CD4-positive, CD25-positive, alpha-beta regulatory T cell (primary cell): ENCODE measurements around the gene ADAMTSL5. TPM values are rescaled to one million over a fixed set of nuclear protein-coding genes. Genes with fewer than 3 reads are reported as not detected.
"Not testable (repeated sequence)": the region's sequence is repeated elsewhere in the genome, so short reads cannot be mapped to it uniquely, and the experiment has no call there.

ENCODE experiments used
- ATAC-seq, 2 donors: fragments of 150-1000 bp; cut with Tn5 transposase; one replicate each; pipeline ENCODE4 v1.10.0; 2021; ENCODE audit warnings: low read depth in 2 of 2, moderate number of reproducible peaks in 2 of 2, moderate library complexity in 1 of 2
- DNase-seq, 3 donors: peaks; one replicate each; pipeline versions ENCODE4 v3.0.0 to v3.0.0-alpha.2; 2012 to 2022; ENCODE audit warnings: mixed read lengths in 1 of 3
- H3K27ac ChIP-seq: one replicate; pipeline ENCODE4 v1.7.0; 2013; ENCODE audit warnings: mild to moderate bottlenecking, low read length; ENCODE audit not compliant: insufficient read depth, poor library complexity, severe bottlenecking
- H3K27me3 ChIP-seq: one replicate; pipeline ENCODE4 v1.7.0; 2013; ENCODE audit warnings: low read length; ENCODE audit not compliant: control insufficient read depth, insufficient read depth
- H3K36me3 ChIP-seq: one replicate; pipeline ENCODE4 v1.7.0; 2013; ENCODE audit warnings: mild to moderate bottlenecking, low read length, moderate library complexity; ENCODE audit not compliant: control insufficient read depth, insufficient read depth
- H3K4me1 ChIP-seq: 2 replicates; pipeline ENCODE4 v1.7.0; 2013; ENCODE audit warnings: mild to moderate bottlenecking, low read length; ENCODE audit not compliant: insufficient read depth, control insufficient read depth, poor library complexity, severe bottlenecking
- H3K4me3 ChIP-seq: one replicate; pipeline ENCODE4 v1.7.0; 2013; ENCODE audit warnings: low read depth, mild to moderate bottlenecking, low read length, moderate library complexity
- H3K9me3 ChIP-seq, 2 experiments: 1 replicate in 1 of 2; 2 replicates in 1 of 2; pipeline ENCODE4 v1.7.0; 2013; ENCODE audit warnings: low read length in 2 of 2, mild to moderate bottlenecking in 1 of 2, moderate library complexity in 1 of 2; ENCODE audit not compliant: control insufficient read depth in 2 of 2
- H3K27ac Mint-ChIP-seq, 3 donors: one replicate each; pipeline ENCODE4 v1.8.0; 2020 to 2022; ENCODE audit warnings: mild to moderate bottlenecking in 3 of 3, mixed read lengths in 3 of 3, moderate library complexity in 2 of 3
- H3K27me3 Mint-ChIP-seq: one replicate; pipeline ENCODE4 v1.8.0; 2022; ENCODE audit warnings: mild to moderate bottlenecking, mixed read lengths
- H3K36me3 Mint-ChIP-seq: one replicate; pipeline ENCODE4 v1.8.0; 2020; ENCODE audit warnings: mixed read lengths
- H3K4me1 Mint-ChIP-seq, 4 donors: one replicate each; pipeline ENCODE4 v1.8.0; 2020 to 2022; ENCODE audit warnings: mixed read lengths in 4 of 4, mild to moderate bottlenecking in 1 of 4
- H3K4me3 Mint-ChIP-seq, 4 donors: one replicate each; pipeline ENCODE4 v1.8.0; 2020 to 2022; ENCODE audit warnings: mild to moderate bottlenecking in 4 of 4, mixed read lengths in 4 of 4, moderate library complexity in 3 of 4
- H3K9me3 Mint-ChIP-seq, 7 donors: one replicate each; pipeline ENCODE4 v1.8.0; 2020 to 2022; ENCODE audit warnings: mixed read lengths in 7 of 7, mild to moderate bottlenecking in 3 of 7, moderate library complexity in 2 of 7
- polyA plus RNA-seq, 4 donors: library from polyadenylated mRNA; unstranded; fragments of 300-500 nt; fragmentation: Illumina TruSeq; gene quantifications; one replicate each; pipeline ENCODE4 v1.2.3, GENCODE V29; 2021
- total RNA-seq: library from RNA; stranded (reverse); gene quantifications from one replicate; pipeline ENCODE4 v1.2.3, GENCODE V29; 2022

Gene ADAMTSL5
- total and polyA plus RNA-seq, 5 donors from 2014 or later = 0.29 to 3.3 (median 2.1) TPM

- no peak overlapping the region for H3K27ac ChIP-seq
- Mint-ChIP-seq H3K4me1 (no peaks in the 10 kb centered on the region), H3K27ac (peak overlapping the region in 1 of 3 donors; percentile 90), H3K9me3 (no peaks in the 10 kb centered on the region), H3K4me3 (no peak overlapping the region), H3K27me3 (no peaks in the 10 kb centered on the region), H3K36me3 (no peaks in the 10 kb centered on the region)
- ATAC-seq = no peak
- no peak overlapping the region for H3K4me3 ChIP-seq
- no peaks in the 10 kb centered on the region for H3K4me1 ChIP-seq
- H3K36me3 ChIP-seq = no peaks in the 10 kb centered on the region
- no peaks in the 10 kb centered on the region for H3K27me3 ChIP-seq
- no peaks in the 10 kb centered on the region for H3K9me3 ChIP-seq
- no peak for DNase-seq
These were observed 40.6 kb upstream of the ADAMTSL5 start for GRCh38 chr19:1553415-1553814.

- Histone ChIP-seq H3K36me3 (no peaks in the 10 kb centered on the region), H3K9me3 (no peaks in the 10 kb centered on the region), H3K27me3 (no peaks in the 10 kb centered on the region), H3K4me1 (no peaks in the 10 kb centered on the region), H3K27ac (no peak overlapping the region), H3K4me3 (no peak overlapping the region)
- H3K9me3 Mint-ChIP-seq = no peaks in the 10 kb centered on the region
- H3K36me3 Mint-ChIP-seq = no peaks in the 10 kb centered on the region
- H3K4me3 Mint-ChIP-seq = no peak overlapping the region
- H3K4me1 Mint-ChIP-seq = peaks cover 0 to 3% (median under 1%) of the 10 kb centered on the region in 4 donors
- DNase-seq = no peak
- H3K27ac Mint-ChIP-seq = no peak overlapping the region
- peaks cover 5% of the 10 kb centered on the region for H3K27me3 Mint-ChIP-seq
- ATAC-seq = no peak
These were observed 38.5 kb upstream of the ADAMTSL5 start for GRCh38 chr19:1551068-1552040.

GRCh38 chr19:1549332-1549945, 36.6 kb upstream of the ADAMTSL5 start:
- H3K27me3 Mint-ChIP-seq = peaks cover 18% of the 10 kb centered on the region
- DNase-seq (no peak), ATAC-seq (no peak)
- H3K36me3 ChIP-seq = no peaks in the 10 kb centered on the region
- H3K9me3 ChIP-seq = no peaks in the 10 kb centered on the region
- H3K4me3 ChIP-seq = no peak overlapping the region
- H3K36me3 Mint-ChIP-seq = no peaks in the 10 kb centered on the region
- H3K4me3 Mint-ChIP-seq = no peak overlapping the region
- H3K4me1 ChIP-seq = no peaks in the 10 kb centered on the region
- peaks cover 2% of the 10 kb centered on the region for H3K27me3 ChIP-seq
- peaks cover 0 to 9% (median 3%) of the 10 kb centered on the region in 4 donors for H3K4me1 Mint-ChIP-seq
- no peak overlapping the region for H3K27ac Mint-ChIP-seq
- H3K9me3 Mint-ChIP-seq = no peaks in the 10 kb centered on the region
- H3K27ac ChIP-seq = no peak overlapping the region

DNA sequence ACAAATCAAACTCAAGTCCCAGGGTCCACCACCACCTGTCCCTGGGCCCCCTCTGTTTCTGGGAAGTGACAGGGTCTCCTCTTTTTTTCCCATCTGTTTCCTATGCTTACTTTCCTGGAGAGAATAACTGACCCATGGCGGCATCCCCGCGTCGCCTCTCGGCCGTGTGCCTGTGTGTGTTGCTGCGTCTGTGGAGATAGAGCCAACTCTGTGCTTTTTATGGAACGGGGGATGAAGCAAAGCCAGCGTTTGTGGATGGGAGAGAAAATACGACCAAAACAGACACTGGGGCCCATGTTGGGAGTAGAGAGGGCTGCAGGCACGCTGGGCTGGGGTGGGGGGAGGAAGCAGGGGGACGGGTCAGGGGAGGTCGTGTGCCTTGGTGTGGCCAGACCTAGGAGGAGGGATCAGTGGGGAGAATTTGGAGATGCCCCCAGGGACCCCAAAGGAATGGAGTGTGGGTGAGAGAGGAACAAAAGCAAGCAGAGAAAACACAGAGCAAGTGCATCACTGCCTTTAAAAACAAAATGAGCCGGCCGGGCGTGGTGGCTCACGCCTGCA, 27.6 kb upstream of the ADAMTSL5 start:
- H3K4me3 Mint-ChIP-seq = no peak overlapping the region
- H3K4me1 Mint-ChIP-seq = no peaks in the 10 kb centered on the region
- no peak overlapping the region for H3K27ac ChIP-seq
- H3K4me3 ChIP-seq = no peak overlapping the region
- ATAC-seq (no peak), DNase-seq (no peak)
- no peaks in the 10 kb centered on the region for H3K27me3 ChIP-seq
- peaks cover 0 to 4% (median 0%) of the 10 kb centered on the region in 7 donors for H3K9me3 Mint-ChIP-seq
- H3K36me3 ChIP-seq = no peaks in the 10 kb centered on the region
- H3K27me3 Mint-ChIP-seq = peaks cover 39% of the 10 kb centered on the region
- no peaks in the 10 kb centered on the region for H3K4me1 ChIP-seq
- H3K9me3 ChIP-seq = no peaks in the 10 kb centered on the region
- H3K27ac Mint-ChIP-seq = no peak overlapping the region
- no peaks in the 10 kb centered on the region for H3K36me3 Mint-ChIP-seq

GRCh38 chr19:1539749-1540148, 26.9 kb upstream of the ADAMTSL5 start:
- H3K36me3 ChIP-seq, H3K9me3 ChIP-seq, ATAC-seq, H3K27ac ChIP-seq, DNase-seq, H3K4me1 ChIP-seq, H3K27ac Mint-ChIP-seq, H3K9me3 Mint-ChIP-seq, H3K4me1 Mint-ChIP-seq, H3K4me3 Mint-ChIP-seq, H3K36me3 Mint-ChIP-seq, H3K4me3 ChIP-seq, H3K27me3 ChIP-seq: not testable (repeated sequence)
- peaks cover 32% of the 10 kb centered on the region for H3K27me3 Mint-ChIP-seq

GRCh38 chr19:1538978-1539377, 26.2 kb upstream of the ADAMTSL5 start:
- Mint-ChIP-seq H3K4me3 (no peak overlapping the region), H3K27ac (no peak overlapping the region), H3K36me3 (no peaks in the 10 kb centered on the region), H3K27me3 (peaks cover 32% of the 10 kb centered on the region), H3K4me1 (no peaks in the 10 kb centered on the region), H3K9me3 (peaks cover 0 to 4% (median 0%) of the 10 kb centered on the region in 7 donors)
- Histone ChIP-seq H3K9me3 (no peaks in the 10 kb centered on the region), H3K27ac (no peak overlapping the region), H3K27me3 (no peaks in the 10 kb centered on the region), H3K36me3 (no peaks in the 10 kb centered on the region), H3K4me3 (no peak overlapping the region), H3K4me1 (no peaks in the 10 kb centered on the region)
- no peak for ATAC-seq
- no peak for DNase-seq

GRCh38 chr19:1535699-1536098, 22.9 kb upstream of the ADAMTSL5 start:
- H3K27me3 ChIP-seq, H3K4me3 Mint-ChIP-seq, H3K9me3 ChIP-seq, H3K4me3 ChIP-seq, ATAC-seq, H3K36me3 Mint-ChIP-seq, H3K36me3 ChIP-seq, H3K27ac Mint-ChIP-seq, H3K9me3 Mint-ChIP-seq, DNase-seq, H3K4me1 ChIP-seq, H3K4me1 Mint-ChIP-seq, H3K27ac ChIP-seq: not testable (repeated sequence)
- peaks cover 10% of the 10 kb centered on the region for H3K27me3 Mint-ChIP-seq
